Activated T-helper 1 cell treated with anti-CD3 and anti-CD28 coated beads, Interleukin-12 subunit alpha, Interleukin-12 subunit beta, Interleukin-2, Interleukin-4 antibody, amounts not matched to agents 30 ng/mL and 10 ng/mL and 1 ng/mL, durations not matched to agents 14 hours and 24 hours and 36 hours (primary cell): Measurements from ENCODE around the gene LRCH4. TPM values are rescaled to one million over a fixed set of nuclear protein-coding genes. Genes with fewer than 3 reads are reported as not detected.

Experiments
- DNase-seq: peaks from one replicate; pipeline ENCODE4 v3.0.0; 2021; ENCODE audit warnings: low spot score
- H3K27ac Mint-ChIP-seq: one replicate; pipeline ENCODE4 v1.8.0; 2021; ENCODE audit warnings: mild to moderate bottlenecking, mixed read lengths
- H3K27me3 Mint-ChIP-seq: one replicate; pipeline ENCODE4 v1.8.0; 2022; ENCODE audit warnings: mild to moderate bottlenecking, moderate library complexity, mixed read lengths; ENCODE audit not compliant: insufficient read depth
- H3K36me3 Mint-ChIP-seq: one replicate; pipeline ENCODE4 v1.8.0; 2021; ENCODE audit warnings: low read depth, mixed read lengths
- H3K4me1 Mint-ChIP-seq: one replicate; pipeline ENCODE4 v1.8.0; 2021; ENCODE audit warnings: low read depth, mixed read lengths
- H3K4me3 Mint-ChIP-seq: one replicate; pipeline ENCODE4 v1.8.0; 2021; ENCODE audit warnings: mild to moderate bottlenecking, moderate library complexity, mixed read lengths
- H3K9me3 Mint-ChIP-seq: one replicate; pipeline ENCODE4 v1.8.0; 2021; ENCODE audit warnings: mixed read lengths
- intact Hi-C: fragments of 100-400 bp; cut with micrococcal nuclease; formaldehyde crosslinking; loops from one replicate; pipeline ENCODE4 v1.15.1; 2024
- total RNA-seq: library from RNA; stranded (reverse); gene quantifications from 2 replicates; pipeline ENCODE4 v1.2.3, GENCODE V29; 2022

LRCH4 gene
- total RNA-seq, 1 donor from 2014 or later = 104 TPM

GRCh38 chr7:100574362-100575205 is 11.3 kb downstream of the LRCH4 start:
- H3K27ac Mint-ChIP-seq = no peak overlapping the region
- no peak for DNase-seq
- H3K4me1 Mint-ChIP-seq = peaks cover 5% of the 10 kb centered on the region
- peaks cover 4% of the 10 kb centered on the region for H3K27me3 Mint-ChIP-seq
- H3K9me3 Mint-ChIP-seq = no peaks in the 10 kb centered on the region
- intact Hi-C loops = no loop called here
- H3K4me3 Mint-ChIP-seq = no peak overlapping the region
- H3K36me3 Mint-ChIP-seq = peaks cover 10% of the 10 kb centered on the region

DNA sequence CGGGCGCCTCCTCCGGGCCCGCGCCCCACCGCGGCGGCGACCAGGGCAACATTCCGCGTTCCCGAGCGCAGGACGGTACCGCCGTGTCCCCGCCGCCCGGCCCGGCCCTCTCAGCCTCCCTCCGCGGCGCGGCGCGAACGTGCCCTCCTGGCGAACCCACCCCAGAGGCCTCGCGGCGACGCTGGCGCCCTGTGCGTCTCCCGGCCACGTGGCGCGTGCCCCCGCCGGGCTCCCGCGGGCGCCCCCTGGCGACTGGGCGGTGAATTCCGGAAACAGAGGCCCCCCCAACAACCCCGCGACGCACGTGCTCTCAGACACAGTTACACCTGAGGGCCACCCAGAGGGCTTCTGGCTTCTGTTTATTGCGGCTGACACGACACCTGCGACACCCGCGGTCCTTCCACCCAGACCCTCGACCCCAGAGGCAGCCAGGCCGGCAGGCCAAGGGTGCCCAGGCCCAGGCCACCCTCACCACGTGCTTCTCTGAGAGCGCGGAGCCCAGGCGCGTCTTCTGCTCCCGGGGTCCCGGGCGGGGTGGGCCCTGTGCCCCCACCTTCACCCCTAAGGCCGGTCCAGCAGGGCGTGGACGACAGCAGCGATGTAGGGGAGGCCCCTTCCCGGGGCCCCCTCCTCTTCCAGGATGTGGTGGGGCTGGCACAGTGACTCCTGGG is 12.1 kb downstream of the LRCH4 start, which contains the start of gene SAP25:
SAP25 (minus strand) TSS at position 210 of the 671 bp plus-strand sequence; CDS start at position 52, 158 bp downstream.
- H3K9me3 Mint-ChIP-seq = no peaks in the 10 kb centered on the region
- H3K36me3 Mint-ChIP-seq = peaks cover 7% of the 10 kb centered on the region
- H3K27me3 Mint-ChIP-seq = peaks cover 7% of the 10 kb centered on the region
- no peak within 1 kb of the TSS for H3K4me3 Mint-ChIP-seq
- H3K27ac Mint-ChIP-seq = no peak within 1 kb of the TSS
- intact Hi-C loops = no loop called here
- peaks cover 12% of the 10 kb centered on the region for H3K4me1 Mint-ChIP-seq
- no peak for DNase-seq

DNA sequence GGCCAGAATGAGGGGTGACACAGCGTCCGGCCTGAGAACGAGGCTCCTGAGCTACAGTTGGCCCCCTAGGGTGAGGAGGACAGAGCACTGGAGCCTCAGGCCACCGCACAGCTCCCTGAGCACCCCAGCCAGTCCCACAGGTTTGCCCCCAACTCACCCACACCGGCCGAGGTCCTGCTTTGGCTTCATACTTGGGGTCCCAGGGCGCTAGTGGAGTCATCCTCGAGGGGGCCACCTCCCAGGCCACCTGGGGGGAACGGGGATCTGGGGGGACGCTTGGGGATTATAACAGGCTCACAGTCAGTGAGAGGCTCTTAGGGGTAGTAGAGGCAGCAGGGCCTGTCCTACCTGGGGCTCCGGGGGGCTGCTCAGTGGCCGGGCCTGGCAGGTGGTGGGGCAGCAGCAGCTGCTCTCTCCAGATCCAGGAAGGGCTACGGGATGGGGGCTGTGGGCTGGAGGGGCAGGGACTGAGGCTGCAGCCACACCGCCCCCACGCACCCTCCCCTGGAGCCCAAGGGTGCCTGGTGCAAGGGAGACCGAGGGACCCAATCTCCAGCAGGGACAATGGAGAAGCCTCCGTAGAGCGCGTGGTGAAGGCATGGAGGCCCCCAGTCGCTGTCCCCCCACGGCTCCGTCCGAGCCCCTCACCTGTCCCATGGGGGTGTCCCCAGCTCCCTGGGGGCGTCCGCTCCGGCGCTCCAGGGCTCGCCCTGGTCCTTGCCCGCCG is 12.8 kb downstream of the LRCH4 start:
- no peak overlapping the region for H3K27ac Mint-ChIP-seq

GRCh38 chr7:100572281-100572948 is 13.5 kb downstream of the LRCH4 start:
- intact Hi-C loops = no loop called here
- Mint-ChIP-seq H3K4me1 (peaks cover 24% of the 10 kb centered on the region), H3K27ac (no peak overlapping the region), H3K36me3 (peaks cover 6% of the 10 kb centered on the region), H3K9me3 (no peaks in the 10 kb centered on the region), H3K27me3 (peaks cover 7% of the 10 kb centered on the region), H3K4me3 (no peak overlapping the region)
- DNase-seq = no peak

More for the DNA sequence above, 12.8 kb downstream of the LRCH4 start:
- intact Hi-C loops = no loop called here
- DNase-seq = no peak
- H3K27me3 Mint-ChIP-seq = peaks cover 7% of the 10 kb centered on the region
- no peak overlapping the region for H3K4me3 Mint-ChIP-seq
- peaks cover 17% of the 10 kb centered on the region for H3K4me1 Mint-ChIP-seq
- peaks cover 6% of the 10 kb centered on the region for H3K36me3 Mint-ChIP-seq
- H3K9me3 Mint-ChIP-seq = no peaks in the 10 kb centered on the region

- Mint-ChIP-seq H3K9me3 (no peaks in the 10 kb centered on the region), H3K27me3 (peaks cover 7% of the 10 kb centered on the region), H3K36me3 (peaks cover 6% of the 10 kb centered on the region), H3K4me3 (no peak overlapping the region), H3K4me1 (peaks cover 28% of the 10 kb centered on the region), H3K27ac (no peak overlapping the region)
- intact Hi-C loops = loop anchor here (1.0 kb wide), 1 partner anchor 12 kb away; no protein-coding TSS in a partner anchor
- DNase-seq = no peak
Measured at GRCh38 chr7:100571829-100572116, 14.2 kb downstream of the LRCH4 start.

DNA sequence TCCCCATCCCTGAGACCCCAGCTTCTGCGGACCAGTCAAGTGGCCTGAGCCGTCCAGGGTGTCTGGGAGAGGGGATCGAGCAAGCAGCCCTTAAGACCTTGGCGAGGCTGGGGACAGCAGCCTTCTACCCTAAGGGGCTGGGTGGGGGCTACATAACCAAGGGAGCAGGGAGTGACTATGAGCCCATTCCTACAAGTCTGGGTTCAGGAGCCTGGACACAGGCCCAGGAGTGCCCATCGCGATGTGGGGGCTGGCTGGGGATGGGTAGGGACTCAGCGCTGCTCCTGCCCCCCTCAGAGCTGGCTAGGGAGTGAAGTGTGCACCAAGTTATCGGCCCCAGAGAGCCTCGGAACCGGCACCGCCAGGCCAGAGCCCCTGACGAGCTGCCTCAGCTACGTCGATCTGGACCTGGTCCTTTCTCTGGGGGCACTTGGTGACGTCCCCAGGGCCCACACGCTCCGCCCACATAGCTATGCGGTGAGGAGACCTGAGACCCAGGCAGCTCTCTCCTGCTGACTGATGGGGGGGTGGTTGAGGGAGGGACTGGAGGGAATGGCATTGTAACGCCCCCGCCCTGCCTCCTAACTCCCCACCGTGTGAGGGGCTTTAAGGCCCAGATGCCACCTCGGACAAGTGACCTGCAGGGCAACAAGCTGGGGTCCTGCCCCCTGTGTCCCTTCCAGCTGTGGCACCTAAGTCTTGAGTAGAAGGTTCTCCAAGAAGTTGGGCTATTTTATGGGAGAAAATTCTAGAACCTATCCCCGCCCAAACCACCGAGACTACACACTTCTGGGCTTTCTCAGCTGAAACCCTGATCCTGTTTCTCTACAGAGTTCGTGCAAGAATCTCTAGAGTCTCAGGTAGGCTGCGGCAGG is 14.7 kb downstream of the LRCH4 start:
- Mint-ChIP-seq H3K27me3 (peaks cover 7% of the 10 kb centered on the region), H3K27ac (no peak overlapping the region), H3K36me3 (peaks cover 2% of the 10 kb centered on the region), H3K9me3 (no peaks in the 10 kb centered on the region), H3K4me1 (peaks cover 28% of the 10 kb centered on the region), H3K4me3 (no peak overlapping the region)
- no peak for DNase-seq
- intact Hi-C loops = loop anchor here (1.0 kb wide), 1 partner anchor 12 kb away; no protein-coding TSS in a partner anchor

DNA sequence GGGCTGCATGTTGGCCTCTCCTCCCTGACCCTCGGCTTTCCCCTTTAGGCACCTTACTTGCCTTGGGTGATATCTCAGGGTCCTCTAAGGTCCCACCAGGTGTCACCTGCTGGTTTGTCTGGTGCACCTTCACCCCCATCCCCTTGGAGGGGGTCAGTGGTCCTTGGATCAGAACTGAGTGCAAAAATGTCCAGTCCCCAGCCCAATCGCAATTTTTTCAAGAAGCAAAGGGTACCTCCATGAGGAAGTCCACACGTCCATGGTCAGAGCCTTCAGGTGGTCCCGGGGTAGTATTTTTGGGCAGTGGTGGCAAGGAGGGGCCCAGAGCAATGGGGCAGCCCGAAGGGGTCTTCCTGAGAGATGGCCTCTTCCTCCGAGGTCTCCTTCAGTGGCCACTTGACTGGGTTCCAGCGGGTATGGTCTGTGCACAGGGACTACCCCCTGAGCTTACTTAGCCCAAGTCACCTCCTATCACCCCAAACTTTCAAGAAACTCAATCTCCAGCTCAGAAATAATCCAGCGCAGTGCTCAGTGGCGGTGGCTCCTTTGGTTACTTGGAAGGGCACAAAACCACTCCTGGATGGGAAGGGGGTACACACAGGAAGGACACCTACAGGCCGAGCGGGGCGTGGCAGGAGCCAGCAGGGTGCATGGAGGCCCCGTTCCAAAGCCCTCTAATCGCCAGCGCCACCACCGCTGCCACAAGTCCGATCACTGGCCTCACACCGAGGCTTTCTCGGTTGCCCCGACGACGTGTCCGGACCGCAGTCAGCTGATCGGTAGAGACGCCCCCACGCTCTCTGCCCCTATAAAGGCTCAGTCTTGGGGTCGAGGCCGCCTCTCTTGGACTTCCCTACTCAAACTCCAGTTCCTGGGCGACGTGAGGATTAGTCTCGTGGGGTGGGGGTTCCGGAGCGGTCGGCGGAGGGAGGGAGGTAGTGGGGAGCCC is 16.8 kb downstream of the LRCH4 start:
- peaks cover 7% of the 10 kb centered on the region for H3K27me3 Mint-ChIP-seq
- DNase-seq = no peak
- H3K36me3 Mint-ChIP-seq = peaks cover 1% of the 10 kb centered on the region
- peak overlapping the region; percentile 11 for H3K4me3 Mint-ChIP-seq
- intact Hi-C loops = loop anchor here (2.0 to 5.0 kb wide), 2 partner anchors 18 to 283 kb away; partner anchors contain the start of genes FBXO24, LRCH4 and SLC12A9
- peaks cover 29% of the 10 kb centered on the region for H3K4me1 Mint-ChIP-seq
- no peak overlapping the region for H3K27ac Mint-ChIP-seq
- no peaks in the 10 kb centered on the region for H3K9me3 Mint-ChIP-seq

- Mint-ChIP-seq H3K9me3 (no peaks in the 10 kb centered on the region), H3K4me3 (no peak overlapping the region), H3K27me3 (peaks cover 7% of the 10 kb centered on the region), H3K36me3 (peaks cover 5% of the 10 kb centered on the region), H3K27ac (no peak overlapping the region), H3K4me1 (peaks cover 35% of the 10 kb centered on the region)
- no peak for DNase-seq
- intact Hi-C loops = loop anchor here (2.0 to 5.0 kb wide), 2 partner anchors 18 to 284 kb away; partner anchors contain the start of genes FBXO24, LRCH4 and SLC12A9
Measured at GRCh38 chr7:100568176-100568895, 17.6 kb downstream of the LRCH4 start.

DNA sequence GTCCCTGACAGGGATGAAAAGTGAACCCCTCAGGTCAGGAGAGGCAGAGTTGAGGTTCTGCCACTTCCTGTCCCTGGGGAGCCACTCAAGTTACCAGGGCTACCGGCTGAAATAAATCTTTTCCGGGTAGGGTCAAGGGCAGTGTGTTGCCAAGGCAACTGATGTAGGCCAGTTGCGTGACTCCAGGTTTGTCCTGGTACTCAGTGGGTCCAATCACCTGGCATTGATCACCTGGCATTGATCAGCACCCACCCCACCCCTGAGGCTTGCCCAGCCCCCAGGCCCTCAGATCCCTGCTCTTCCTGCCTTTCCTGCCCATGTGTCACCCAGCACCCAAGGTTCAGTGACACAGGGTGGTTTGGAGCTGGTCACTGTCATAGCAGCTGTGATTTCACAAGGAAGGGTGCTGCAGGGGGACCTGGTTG is 18.2 kb downstream of the LRCH4 start:
- H3K27ac Mint-ChIP-seq = no peak overlapping the region
- H3K27me3 Mint-ChIP-seq = peaks cover 7% of the 10 kb centered on the region
- intact Hi-C loops = loop anchor here (2.0 to 5.0 kb wide), 2 partner anchors 19 to 285 kb away; partner anchors contain the start of genes FBXO24, LRCH4 and SLC12A9
- DNase-seq = no peak
- peaks cover 6% of the 10 kb centered on the region for H3K36me3 Mint-ChIP-seq
- H3K4me1 Mint-ChIP-seq = peaks cover 35% of the 10 kb centered on the region
- no peaks in the 10 kb centered on the region for H3K9me3 Mint-ChIP-seq
- H3K4me3 Mint-ChIP-seq = no peak overlapping the region

GRCh38 chr7:100567031-100567730 is 18.7 kb downstream of the LRCH4 start:
- Mint-ChIP-seq H3K27ac (no peak overlapping the region), H3K4me3 (no peak overlapping the region), H3K27me3 (peaks cover 7% of the 10 kb centered on the region), H3K4me1 (peaks cover 35% of the 10 kb centered on the region), H3K9me3 (no peaks in the 10 kb centered on the region), H3K36me3 (peaks cover 9% of the 10 kb centered on the region)
- intact Hi-C loops = loop anchor here (5.0 kb wide), 1 partner anchor 285 kb away; the partner anchor contains the start of gene SLC12A9
- DNase-seq = no peak
